Measurements from ENCODE around the gene RFC2.

RFC2 gene

GRCh38 chr7:74182453-74183090, 71.6 kb downstream of the RFC2 start (continued):
- peak; percentile 40; the same call in 1 of the 2 replicates for TF ChIP-seq SCRT2 (tag by site-specific recombination; IDR thresholded peaks at IDR 0.05)
- no peak for TF ChIP-seq ZNF701 (tag by site-specific recombination; IDR thresholded peaks at IDR 0.05)
- no peak for TF ChIP-seq KLF7 (tag by site-specific recombination; IDR thresholded peaks at IDR 0.05; ENCODE audit: borderline replicate concordance)
- TF ChIP-seq ZNF707 (tag by site-specific recombination; IDR thresholded peaks at IDR 0.05) = no peak
- no peak for TF ChIP-seq ZNF837 (tag by site-specific recombination; IDR thresholded peaks at IDR 0.05)
- TF ChIP-seq ZSCAN16 (tag by site-specific recombination; IDR thresholded peaks at IDR 0.05) = no peak
- no peak for TF ChIP-seq ZBTB17 (tag by site-specific recombination; IDR thresholded peaks at IDR 0.05)
- TF ChIP-seq EGR2 (tag by site-specific recombination; IDR thresholded peaks at IDR 0.05; ENCODE audit: low read depth) = no peak
- TF ChIP-seq ZNF654 (tag by site-specific recombination; IDR thresholded peaks at IDR 0.05; ENCODE audit: low read depth) = no peak
- no peak for TF ChIP-seq ZBTB49 (tag by site-specific recombination; IDR thresholded peaks at IDR 0.05; ENCODE audit: low read depth)
- no peak for TF ChIP-seq ZNF596 (tag by site-specific recombination; IDR thresholded peaks at IDR 0.05)
- TF ChIP-seq ZNF645 (tag by site-specific recombination; IDR thresholded peaks at IDR 0.05) = no peak
- TF ChIP-seq ZBTB8A (tag by site-specific recombination; IDR thresholded peaks at IDR 0.05) = no peak
- TF ChIP-seq ZNF416 (tag by site-specific recombination; IDR thresholded peaks at IDR 0.05) = no peak
- no peak for TF ChIP-seq PATZ1 (tag by site-specific recombination; IDR thresholded peaks at IDR 0.05)
- TF ChIP-seq ZNF23 (tag by site-specific recombination; IDR thresholded peaks at IDR 0.05; ENCODE audit: borderline replicate concordance) = no peak
- TF ChIP-seq IKZF3 (tag by site-specific recombination; IDR thresholded peaks at IDR 0.05) = no peak
- TF ChIP-seq SP3 (tag by site-specific recombination; IDR thresholded peaks at IDR 0.05) = no peak
- TF ChIP-seq ZNF629 (tag by site-specific recombination; IDR thresholded peaks at IDR 0.05) = no peak
- TF ChIP-seq ZNF664 (tag by site-specific recombination; IDR thresholded peaks at IDR 0.05) = peak; percentile 90
- no peak for TF ChIP-seq ZNF560 (tag by site-specific recombination; IDR thresholded peaks at IDR 0.05; ENCODE audit: borderline replicate concordance)

GRCh38 chr7:74181821-74182220, 72.4 kb downstream of the RFC2 start:
- peaks cover 17% of the 10 kb centered on the region; the same call in 1 of the 2 replicates for H3K4me1 ChIP-seq (ENCODE audit: control insufficient read depth, insufficient read depth, low read length)
- H3K4me3 ChIP-seq (ENCODE audit: low read depth, low read length) = no peak overlapping the region
- no peaks in the 10 kb centered on the region for H3K9me3 ChIP-seq (ENCODE audit: control insufficient read depth, insufficient read depth, low read depth, low read length)
- no peak overlapping the region for H3K27ac ChIP-seq (ENCODE audit: extremely low read depth, low read depth, low read length)
- TF ChIP-seq ZNF776 (tag by site-specific recombination; IDR thresholded peaks at IDR 0.05; ENCODE audit: borderline replicate concordance) = no peak
- TF ChIP-seq ZNF146 (tag by site-specific recombination; IDR thresholded peaks at IDR 0.05) = peak; percentile 26; the same call in 1 of the 2 replicates
- TF ChIP-seq ZBTB49 (tag by site-specific recombination; IDR thresholded peaks at IDR 0.05; ENCODE audit: low read depth) = no peak
- no peak for TF ChIP-seq ZNF677 (tag by site-specific recombination; IDR thresholded peaks at IDR 0.05)
- TF ChIP-seq ZNF629 (tag by site-specific recombination; IDR thresholded peaks at IDR 0.05) = no peak
- TF ChIP-seq ZNF2 (tag by site-specific recombination; IDR thresholded peaks at IDR 0.05) = no peak
- no peak for TF ChIP-seq ZNF639 (tag by site-specific recombination; IDR thresholded peaks at IDR 0.05)
- no peak for TF ChIP-seq ZNF701 (tag by site-specific recombination; IDR thresholded peaks at IDR 0.05)
- ChIA-PET CTCF (interaction anchor here (0.6 to 1.8 kb wide), 5 partner anchors 17 to 117 kb away, joined by 3 to 6 read pairs (median 5); no protein-coding TSS in a partner anchor), POLR2A (no interaction called here)
- peaks cover 15 to 70% of the 10 kb centered on the region in 2 experiments; a peak in 2 of 3 replicates for H3K36me3 ChIP-seq (ENCODE audit: control insufficient read depth in 2 of 2, insufficient read depth in 1 of 2, low read length in 2 of 2)
